HFFc6 (cell line): ENCODE results near the gene RFPL4AL1. TPM values are rescaled to one million over a fixed set of nuclear protein-coding genes. Genes with fewer than 3 reads are reported as not detected.
A peak's percentile ranks its signal among the peaks of the same experiment; 100 is the strongest.

Experiments used
- DNase-seq: peaks from one replicate; pipeline ENCODE4 v3.0.0-alpha.2; 2018
- H3K27ac Mint-ChIP-seq: 2 replicates; pipeline ENCODE4 v1.8.0; 2020; ENCODE audit warnings: mild to moderate bottlenecking, mixed read lengths
- H3K27me3 Mint-ChIP-seq: 2 replicates; pipeline ENCODE4 v1.8.0; 2021; ENCODE audit warnings: mild to moderate bottlenecking, moderate library complexity, mixed read lengths; ENCODE audit not compliant: insufficient read depth
- H3K36me3 Mint-ChIP-seq: 2 replicates; pipeline ENCODE4 v1.8.0; 2021; ENCODE audit warnings: low read depth, mixed read lengths
- H3K4me1 Mint-ChIP-seq: 2 replicates; pipeline ENCODE4 v1.8.0; 2020; ENCODE audit warnings: low read depth, mixed read lengths
- H3K4me3 Mint-ChIP-seq: 2 replicates; pipeline ENCODE4 v1.8.0; 2020; ENCODE audit warnings: mild to moderate bottlenecking, moderate library complexity, mixed read lengths
- H3K9me3 Mint-ChIP-seq: 2 replicates; pipeline ENCODE4 v1.8.0; 2020; ENCODE audit warnings: mild to moderate bottlenecking, mixed read lengths
- CTCF ChIP-seq: fragments of 200-600 bp; sonication (generic); IDR thresholded peaks from 2 replicates; pipeline ENCODE4 v1.5.0; 2021; ENCODE audit warnings: antibody characterized with exemption, mild to moderate bottlenecking
- total RNA-seq, 6 experiments: library from RNA; stranded (reverse); fragmentation: NEBNext Ultra II Directional; extraction: Animal tissue kit (Norgen Biotek cat#: 25700); gene quantifications; 2 replicates in 1 of 6; 3 replicates in 5 of 6; pipeline ENCODE4 v1.2.3, GENCODE V29; 2021

Gene RFPL4AL1
- total RNA-seq, 6 experiments from 2014 or later: 0.23 TPM; not detected in 5

- Mint-ChIP-seq H3K9me3 (peaks cover 6% of the 10 kb centered on the region; the same call in 1 of the 2 replicates), H3K4me3 (peak overlapping the region; percentile 56; the same call in 1 of the 2 replicates), H3K27me3 (no peaks in the 10 kb centered on the region; the same call in 1 of the 2 replicates), H3K27ac (no peak overlapping the region), H3K4me1 (no peaks in the 10 kb centered on the region; the same call in 1 of the 2 replicates), H3K36me3 (no peaks in the 10 kb centered on the region)
- TF ChIP-seq CTCF: peak; percentile 69
- peak; percentile 9 for DNase-seq
Observed at GRCh38 chr19:55809381-55810058, 40.6 kb downstream of the RFPL4AL1 start.

- DNase-seq: no peak
- Mint-ChIP-seq H3K4me3 (no peak overlapping the region), H3K36me3 (no peaks in the 10 kb centered on the region), H3K27ac (no peak overlapping the region), H3K4me1 (no peaks in the 10 kb centered on the region; the same call in 1 of the 2 replicates), H3K9me3 (peaks cover 9% of the 10 kb centered on the region; the same call in 1 of the 2 replicates), H3K27me3 (no peaks in the 10 kb centered on the region; the same call in 1 of the 2 replicates)
- TF ChIP-seq CTCF: no peak
Observed at GRCh38 chr19:55811340-55811739, 42.4 kb downstream of the RFPL4AL1 start.

- Mint-ChIP-seq H3K36me3 (no peaks in the 10 kb centered on the region), H3K4me1 (no peaks in the 10 kb centered on the region; the same call in 1 of the 2 replicates), H3K4me3 (no peak overlapping the region), H3K9me3 (peaks cover 13% of the 10 kb centered on the region; the same call in 1 of the 2 replicates), H3K27me3 (no peaks in the 10 kb centered on the region; the same call in 1 of the 2 replicates), H3K27ac (no peak overlapping the region)
- TF ChIP-seq CTCF: no peak
- no peak for DNase-seq
Observed at GRCh38 chr19:55812449-55812848, 43.5 kb downstream of the RFPL4AL1 start.

GRCh38 chr19:55813906-55814305 is 45.0 kb downstream of the RFPL4AL1 start:
- Mint-ChIP-seq H3K4me1 (no peaks in the 10 kb centered on the region; the same call in 1 of the 2 replicates), H3K27me3 (no peaks in the 10 kb centered on the region; the same call in 1 of the 2 replicates), H3K4me3 (no peak overlapping the region), H3K27ac (no peak overlapping the region), H3K36me3 (no peaks in the 10 kb centered on the region), H3K9me3 (peaks cover 24% of the 10 kb centered on the region; the same call in 1 of the 2 replicates)
- no peak for TF ChIP-seq CTCF
- no peak for DNase-seq

GRCh38 chr19:55820037-55820436 is 51.1 kb downstream of the RFPL4AL1 start:
- H3K4me3 Mint-ChIP-seq: no peak overlapping the region
- peaks cover 40% of the 10 kb centered on the region for H3K9me3 Mint-ChIP-seq
- no peak overlapping the region for H3K27ac Mint-ChIP-seq
- TF ChIP-seq CTCF: no peak
- H3K4me1 Mint-ChIP-seq: no peaks in the 10 kb centered on the region
- no peaks in the 10 kb centered on the region for H3K36me3 Mint-ChIP-seq
- DNase-seq: no peak
- no peaks in the 10 kb centered on the region for H3K27me3 Mint-ChIP-seq

Other genes starting within 250 kb of the RFPL4AL1 start
- not detected for gene SBK2, start 232.0 kb upstream of the RFPL4AL1 start, total RNA-seq
- not detected for gene SBK3, start 223.6 kb upstream of the RFPL4AL1 start, total RNA-seq
- 10 to 100 TPM; 19.0 to 24.3 (median 22.0) TPM for gene ZNF579, start 188.3 kb upstream of the RFPL4AL1 start, total RNA-seq
- gene FIZ1, start 169.6 kb upstream of the RFPL4AL1 start, total RNA-seq: 10 to 100 TPM in 5 of 6 experiments, 1 to 10 TPM in 1; 9.9 to 13.1 (median 11.9) TPM
- gene ZNF524, start 168.8 kb upstream of the RFPL4AL1 start, total RNA-seq: 10 to 100 TPM in 5 of 6 experiments, 1 to 10 TPM in 1; 9.3 to 12.0 (median 10.7) TPM
- 10 to 100 TPM; 13.3 to 14.1 (median 13.8) TPM for gene ZNF865, start 163.5 kb upstream of the RFPL4AL1 start, total RNA-seq
- 1 to 10 TPM; 4.6 to 5.3 (median 4.8) TPM for gene ZNF784, start 144.6 kb upstream of the RFPL4AL1 start, total RNA-seq
- gene ZNF580, start 128.1 kb upstream of the RFPL4AL1 start, total RNA-seq: 10 to 100 TPM; 51.0 to 60.5 (median 57.7) TPM
- 10 to 100 TPM; 20.1 to 25.8 (median 21.9) TPM for gene ZNF581, start 125.5 kb upstream of the RFPL4AL1 start, total RNA-seq
- 10 to 100 TPM; 12.9 to 17.4 (median 14.0) TPM for gene CCDC106, start 120.9 kb upstream of the RFPL4AL1 start, total RNA-seq
- 100 to 1,000 TPM; 212 to 241 (median 226) TPM for gene U2AF2, start 114.1 kb upstream of the RFPL4AL1 start, total RNA-seq
- 100 to 1,000 TPM; 176 to 191 (median 185) TPM for gene EPN1, start 93.9 kb upstream of the RFPL4AL1 start, total RNA-seq
- gene NLRP9, start 30.7 kb upstream of the RFPL4AL1 start, total RNA-seq: not detected
- not detected for gene RFPL4A, start 10.0 kb upstream of the RFPL4AL1 start, total RNA-seq
- under 1 TPM in 3 of 6 experiments, not detected in 3; 0.05 to 0.11 (median 0.05) TPM for gene NLRP11, start 62.9 kb downstream of the RFPL4AL1 start, total RNA-seq
- not detected for gene NLRP4, start 67.4 kb downstream of the RFPL4AL1 start, total RNA-seq
- gene NLRP13, start 163.2 kb downstream of the RFPL4AL1 start, total RNA-seq: not detected
- gene NLRP8, start 178.7 kb downstream of the RFPL4AL1 start, total RNA-seq: not detected
- not detected for gene NLRP5, start 217.7 kb downstream of the RFPL4AL1 start, total RNA-seq